GM21423 (cell line): Measurements from ENCODE around the gene FOXF2.

Experiments
- ATAC-seq: cut with Tn5 transposase; IDR thresholded peaks from one replicate; pipeline ENCODE4 v1.9.1; 2021; ENCODE audit warnings: mild to moderate bottlenecking, moderate library complexity; ENCODE audit not compliant: unreplicated experiment

The FOXF2 gene

GRCh38 chr6:1390133-1390945 lies 963 bp downstream of the FOXF2 start:
- ATAC-seq = no peak

DNA sequence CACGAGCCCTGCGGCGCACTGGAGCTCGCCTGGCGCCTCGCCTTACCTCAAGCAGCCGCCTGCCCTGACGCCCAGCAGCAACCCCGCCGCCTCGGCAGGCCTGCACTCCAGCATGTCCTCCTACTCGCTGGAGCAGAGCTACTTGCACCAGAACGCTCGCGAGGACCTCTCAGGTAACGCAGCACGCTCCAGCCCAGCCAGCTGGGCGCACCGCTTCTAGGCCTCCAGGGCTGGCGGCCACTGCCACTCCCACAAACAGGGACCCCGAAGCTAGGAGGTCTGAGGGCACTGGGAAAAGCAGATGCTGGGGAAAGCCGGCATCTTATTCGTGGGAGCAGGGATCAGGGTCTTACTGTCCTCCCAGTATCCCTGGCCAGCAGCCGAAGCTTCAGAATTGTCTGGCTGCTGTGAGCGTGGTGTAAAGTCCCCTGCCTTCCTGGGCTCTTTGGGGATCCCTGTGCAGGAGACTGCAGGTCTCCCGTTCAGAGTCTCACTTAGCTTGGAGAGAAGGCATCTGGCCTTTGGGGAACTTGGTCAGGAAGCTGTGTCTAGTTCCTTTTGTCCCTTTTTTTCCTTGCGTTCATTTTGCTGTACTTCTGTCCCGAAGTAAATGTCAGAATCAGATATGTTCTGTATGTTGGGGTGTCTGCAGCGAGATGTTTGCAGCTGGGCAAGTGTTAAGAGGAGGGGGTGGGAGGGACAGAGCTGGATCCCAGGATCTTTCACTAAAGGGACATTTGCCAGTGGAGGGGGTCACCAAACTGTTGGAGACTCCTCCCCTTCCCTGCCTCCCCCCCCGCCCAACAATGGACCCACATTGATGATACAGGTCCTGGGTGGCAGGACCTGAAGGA lies 1.8 kb downstream of the FOXF2 start:
- no peak for ATAC-seq

GRCh38 chr6:1391800-1392309 lies 2.5 kb downstream of the FOXF2 start:
- ATAC-seq = no peak

- ATAC-seq = no peak
Measured at GRCh38 chr6:1392813-1393640, 3.7 kb downstream of the FOXF2 start.

DNA sequence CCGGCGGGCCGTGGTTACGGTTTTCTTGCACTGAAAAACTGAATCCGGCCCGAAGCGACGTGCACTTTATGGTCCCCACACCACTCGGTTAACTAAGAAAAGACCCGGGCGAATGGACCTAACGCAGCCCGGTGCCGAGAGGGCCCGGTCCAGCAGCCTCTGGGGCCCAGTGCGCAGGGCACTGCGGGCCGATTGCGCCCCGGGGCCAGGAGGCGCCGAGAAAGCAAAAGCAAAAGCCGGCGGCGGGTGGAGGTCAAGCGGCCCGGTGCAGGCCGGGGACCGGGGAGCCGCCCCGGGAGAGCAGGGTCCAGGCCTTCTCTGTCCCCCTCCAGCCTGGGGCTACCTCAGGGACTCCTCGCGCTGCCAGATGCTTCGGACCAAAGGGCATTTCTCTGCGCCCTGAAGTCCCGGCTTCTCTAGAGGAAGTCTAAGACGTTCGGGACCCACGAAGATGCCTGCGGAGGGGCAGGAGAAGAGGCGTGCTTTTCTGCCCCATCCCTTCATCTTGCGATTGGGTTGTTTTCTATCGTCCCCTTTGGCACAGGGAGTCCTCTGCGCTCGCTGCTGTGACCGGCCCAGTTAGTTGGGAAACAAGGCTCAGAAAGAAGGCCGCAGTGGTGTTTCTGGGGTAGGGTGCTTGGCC lies 4.4 kb downstream of the FOXF2 start:
- no peak for ATAC-seq

DNA sequence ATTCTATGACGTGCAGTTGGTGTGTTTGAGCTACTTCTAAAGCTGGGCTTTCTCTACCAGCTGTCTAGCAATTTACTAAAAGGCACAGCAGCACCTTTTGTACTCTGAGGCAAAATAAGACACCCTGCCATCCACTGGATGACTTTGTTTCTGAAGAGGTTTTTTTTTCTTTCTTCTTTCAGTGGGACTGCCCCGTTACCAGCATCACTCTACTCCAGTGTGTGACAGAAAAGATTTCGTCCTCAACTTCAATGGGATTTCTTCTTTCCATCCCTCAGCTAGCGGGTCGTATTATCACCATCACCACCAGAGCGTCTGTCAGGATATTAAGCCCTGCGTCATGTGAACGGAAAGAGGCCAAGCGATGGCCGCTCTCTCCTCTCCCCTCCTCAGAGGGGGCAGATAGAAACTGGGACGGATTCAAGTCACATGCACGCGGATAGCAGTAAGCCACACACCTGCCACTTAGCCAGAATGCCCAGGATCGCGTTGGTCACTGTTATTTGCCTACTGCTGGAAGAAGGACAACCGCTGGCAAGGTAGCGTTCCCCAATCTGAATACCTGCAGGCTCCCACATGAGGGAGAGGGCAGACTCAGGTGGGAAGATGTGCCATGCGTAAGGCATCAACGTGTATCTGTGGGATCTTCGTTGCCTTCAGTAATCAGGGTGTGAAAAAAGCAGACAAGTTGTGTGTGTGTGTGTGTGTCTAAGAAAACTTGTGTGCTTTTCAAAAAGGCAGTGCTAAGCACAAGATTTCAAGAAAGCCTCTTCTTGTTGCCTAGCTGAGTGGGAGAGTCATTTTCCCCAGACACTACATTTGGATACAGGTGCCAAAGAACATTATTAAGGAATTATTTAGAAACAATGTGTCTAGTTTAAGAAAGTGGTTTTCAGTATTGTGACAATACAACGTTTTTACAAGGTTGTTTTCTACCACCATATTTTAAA lies 5.4 kb downstream of the FOXF2 start:
- no peak for ATAC-seq

GRCh38 chr6:1395506-1395905 lies 6.1 kb downstream of the FOXF2 start:
- no peak for ATAC-seq

DNA sequence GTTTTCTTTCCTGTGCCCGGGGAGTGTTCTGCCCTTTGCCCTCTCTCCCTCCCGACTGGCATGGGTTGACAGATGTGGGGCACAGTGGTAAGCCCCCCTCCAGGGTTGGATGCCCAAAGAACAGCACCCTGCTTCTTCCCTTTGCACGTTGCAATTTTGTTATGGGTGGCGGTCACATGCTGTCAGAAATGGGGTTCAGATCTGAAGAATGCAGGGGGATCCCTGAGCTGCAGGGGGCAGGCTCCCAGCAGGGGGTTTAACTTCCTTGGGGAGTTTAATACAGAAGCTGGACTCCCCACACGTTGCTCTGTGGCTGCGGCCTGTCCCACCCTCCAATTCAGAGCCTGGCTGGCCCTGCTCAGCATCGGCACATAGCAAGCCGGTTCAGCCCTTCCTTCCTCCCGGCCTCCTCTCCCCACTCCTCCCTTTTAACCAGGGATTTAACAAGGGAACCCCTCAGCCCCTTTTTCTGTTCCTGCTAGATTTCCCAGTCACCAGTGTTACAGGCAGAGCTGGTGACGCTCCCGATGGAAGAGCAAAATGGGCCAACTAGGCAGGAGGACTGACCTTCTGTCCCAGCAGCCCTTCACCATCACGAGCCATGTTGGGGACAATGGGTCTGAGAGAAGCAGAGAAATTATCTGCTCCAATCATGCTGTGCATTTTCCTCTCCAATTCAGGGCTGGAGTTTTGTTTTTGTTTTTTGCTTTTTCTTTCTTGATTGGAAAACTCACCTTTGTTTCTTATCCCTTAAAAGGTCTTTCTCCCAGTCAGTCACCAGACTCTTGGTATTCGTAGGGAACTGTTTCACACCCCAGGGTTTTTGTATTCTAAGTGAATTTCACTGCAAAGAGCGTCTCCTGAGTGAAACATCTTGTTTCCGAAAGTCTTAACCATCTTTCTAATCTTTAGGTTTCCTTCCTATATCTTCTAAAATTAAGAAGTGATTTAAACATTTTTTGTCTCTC lies 6.8 kb downstream of the FOXF2 start:
- ATAC-seq = no peak

DNA sequence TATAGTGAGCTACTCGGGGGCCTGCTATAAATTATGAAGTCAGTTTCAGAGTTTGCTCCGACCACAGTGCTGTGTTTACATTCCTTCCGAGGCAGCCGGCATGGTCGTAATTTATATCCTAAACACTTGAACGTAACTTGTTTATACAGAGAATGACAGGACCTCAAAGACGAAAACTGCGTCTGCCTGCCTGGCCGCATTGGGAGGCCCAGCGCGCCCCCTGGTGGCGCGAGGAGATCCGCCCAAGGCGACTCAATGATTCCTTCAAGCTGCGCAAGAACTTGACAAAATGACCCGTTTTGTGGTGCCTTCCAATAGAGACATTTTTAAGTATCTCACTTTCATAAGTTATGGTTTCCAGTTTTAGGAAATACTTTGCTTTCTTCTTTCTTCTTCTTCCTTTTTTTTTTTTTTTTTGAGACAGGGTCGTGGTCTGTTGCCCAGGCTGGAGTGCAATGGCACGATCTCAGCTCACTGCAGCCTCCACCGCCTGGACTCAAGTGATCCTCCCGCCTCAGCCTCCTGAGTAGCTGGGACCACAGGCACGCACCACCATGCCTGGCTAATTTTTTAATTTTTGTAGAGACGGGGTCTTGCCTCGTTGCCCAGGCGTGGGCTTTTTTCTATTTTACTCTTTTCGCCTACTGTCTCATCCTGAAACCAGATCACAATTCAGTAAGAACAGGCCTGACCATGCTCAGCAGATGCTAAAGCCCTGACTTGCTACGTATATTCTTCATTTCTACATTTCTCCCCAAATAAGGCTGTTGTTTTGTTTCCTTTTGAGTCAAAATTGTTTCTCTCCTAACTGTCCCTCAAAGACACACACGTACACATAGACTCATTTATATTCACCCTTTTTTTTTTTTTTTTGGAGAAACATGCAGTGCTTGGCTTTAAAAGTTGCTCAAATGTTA lies 7.8 kb downstream of the FOXF2 start:
- peak; percentile 46 for ATAC-seq

DNA sequence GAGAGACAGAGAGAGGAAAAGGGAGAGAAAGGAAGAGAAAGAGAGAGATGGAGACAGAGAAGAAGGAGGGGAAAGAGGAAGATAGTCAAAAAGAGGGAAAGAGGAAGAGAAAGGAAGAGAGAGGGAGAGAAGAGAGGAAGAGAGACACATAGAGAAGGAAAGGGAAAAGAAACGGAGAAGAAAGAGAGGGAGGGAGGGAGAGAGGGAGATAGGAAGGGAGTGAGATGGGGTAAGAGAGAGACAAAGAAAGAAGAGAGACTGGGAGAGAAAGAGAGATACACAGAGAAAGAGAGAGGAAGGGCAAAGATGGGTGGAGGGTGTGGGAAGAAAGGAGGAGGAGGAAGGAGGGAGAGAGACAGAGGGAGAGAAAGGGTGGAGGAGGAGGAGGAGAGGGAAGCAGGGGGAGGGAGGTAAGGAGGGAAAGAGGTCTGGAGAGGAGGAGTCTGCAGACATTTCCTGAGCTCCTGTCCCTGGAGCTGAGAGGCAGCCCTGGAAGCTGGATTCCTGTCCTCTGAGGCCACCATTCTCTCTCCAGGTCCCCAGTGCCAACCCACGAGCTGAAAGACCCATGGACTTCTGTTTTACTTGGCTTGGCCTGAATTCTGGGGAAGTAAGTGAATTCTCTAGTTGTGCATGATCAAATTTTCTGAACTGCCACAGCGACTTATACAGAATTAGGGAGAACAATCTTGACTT lies 9.9 kb downstream of the FOXF2 start:
- ATAC-seq = no peak

- no peak for ATAC-seq
Measured at GRCh38 chr6:1400126-1400850, 10.9 kb downstream of the FOXF2 start.

DNA sequence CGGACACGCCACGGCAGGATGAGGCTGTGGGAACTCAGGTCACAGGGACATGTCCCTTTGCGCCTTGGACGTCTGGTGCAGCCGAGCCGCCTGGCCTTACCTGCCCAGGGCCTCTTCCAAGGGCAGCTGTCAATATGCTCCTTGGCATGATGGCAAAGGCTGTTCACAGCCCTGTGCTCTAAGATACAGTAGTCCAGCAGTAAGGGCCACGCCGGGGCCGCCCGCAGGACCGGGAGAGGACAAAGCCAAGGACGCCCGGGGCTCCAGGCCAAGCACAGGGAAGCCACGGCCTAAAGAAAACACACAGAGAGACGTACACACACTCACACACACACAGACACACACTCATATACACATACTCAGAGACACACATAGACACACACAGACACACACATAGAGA lies 13.0 kb downstream of the FOXF2 start:
- ATAC-seq = no peak

DNA sequence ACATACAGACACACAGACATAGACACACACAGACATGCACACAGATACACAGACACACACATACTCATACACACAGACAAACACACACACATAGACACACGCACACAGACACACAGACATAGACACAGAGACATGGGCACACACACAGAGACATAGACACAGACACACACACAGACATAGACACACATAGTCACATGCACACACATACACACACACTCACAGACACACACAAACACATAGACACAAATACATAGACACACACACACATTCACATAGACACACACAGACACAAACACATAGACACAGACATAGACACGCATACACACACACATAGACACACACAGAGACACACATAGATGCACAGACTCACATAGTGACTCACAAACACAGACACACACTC lies 13.5 kb downstream of the FOXF2 start:
- no peak for ATAC-seq

GRCh38 chr6:1403851-1404712 lies 14.7 kb downstream of the FOXF2 start:
- ATAC-seq = no peak

DNA sequence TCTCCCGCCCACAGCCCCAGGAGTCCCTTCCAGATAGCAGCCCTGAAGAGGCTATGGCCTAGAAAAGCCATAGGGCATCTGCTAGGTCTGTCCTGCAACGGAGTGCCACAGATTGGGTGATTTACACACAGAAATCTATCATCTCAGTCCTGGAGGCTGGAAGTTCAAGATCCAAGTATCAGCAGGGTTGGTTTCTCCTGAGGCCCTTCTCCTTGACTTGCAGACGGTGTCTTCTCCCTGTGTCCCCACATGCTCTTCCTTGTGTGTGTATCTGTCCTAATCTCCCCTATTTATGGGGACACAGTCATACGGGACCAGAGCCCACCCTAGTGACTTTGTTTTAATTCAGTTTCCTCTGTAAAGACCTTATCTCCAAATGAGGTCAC lies 15.3 kb downstream of the FOXF2 start:
- ATAC-seq = no peak
